Measurements from ENCODE around the gene AFP.
A peak's percentile ranks its signal among the peaks of the same experiment; 100 is the strongest.

Gene AFP

DNA sequence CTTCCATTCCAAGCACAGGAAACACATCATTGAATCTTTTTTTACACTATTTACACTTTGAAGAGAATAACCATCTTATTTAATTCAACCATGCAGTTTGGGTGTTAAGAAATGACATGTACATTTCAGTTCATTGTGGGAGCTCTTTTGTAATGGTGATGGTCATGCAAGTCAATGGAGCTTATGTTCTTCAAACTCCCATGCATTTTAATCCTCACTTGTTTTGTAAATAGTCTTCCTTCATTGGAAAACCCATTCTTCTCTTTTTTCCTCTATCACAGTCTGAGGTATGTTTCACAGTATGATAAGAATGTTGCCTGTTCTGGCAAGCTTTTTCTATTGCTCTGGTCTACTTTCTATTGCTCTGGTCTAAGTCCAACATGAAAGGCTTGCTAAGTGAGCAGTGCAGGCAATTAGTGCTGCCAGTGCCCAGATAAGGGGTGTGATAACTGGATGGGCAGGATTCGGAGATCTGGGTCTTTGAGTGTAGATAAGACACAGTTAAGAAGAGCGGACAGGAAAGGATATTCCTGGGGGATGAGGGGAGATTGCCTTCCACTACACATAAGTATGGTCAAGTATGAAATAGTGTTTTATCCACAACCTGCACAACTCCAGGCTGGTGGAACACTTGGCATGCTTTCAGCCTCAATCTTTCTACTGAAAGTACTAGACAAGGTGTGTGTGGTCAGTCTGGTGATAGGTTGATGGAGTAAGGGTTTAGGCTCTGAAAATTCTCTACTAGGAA is 17.1 kb downstream of the AFP start:
- Histone ChIP-seq H3K27ac (ENCODE audit: low read length) (peak overlapping the region; percentile 61), H3K9me3 (ENCODE audit: control insufficient read depth, low read depth, low read length) (no peaks in the 10 kb centered on the region), H3K4me1 (ENCODE audit: control insufficient read depth, low read depth, low read length) (peaks cover 54% of the 10 kb centered on the region), H3K27me3 (ENCODE audit: control insufficient read depth, insufficient read depth, low read length) (peaks cover 19% of the 10 kb centered on the region), H3K36me3 (ENCODE audit: control insufficient read depth, low read depth, low read length) (no peaks in the 10 kb centered on the region), H3K4me3 (ENCODE audit: low read length) (peak overlapping the region; percentile 34), H3K9ac (ENCODE audit: low read length) (peak overlapping the region; percentile 14)

- Histone ChIP-seq H3K27ac (ENCODE audit: low read length) (peak overlapping the region; percentile 61), H3K4me1 (ENCODE audit: control insufficient read depth, low read depth, low read length) (peaks cover 54% of the 10 kb centered on the region), H3K4me3 (ENCODE audit: low read length) (peak overlapping the region; percentile 33), H3K9ac (ENCODE audit: low read length) (peak overlapping the region; percentile 14), H3K27me3 (ENCODE audit: control insufficient read depth, insufficient read depth, low read length) (peaks cover 19% of the 10 kb centered on the region), H3K36me3 (ENCODE audit: control insufficient read depth, low read depth, low read length) (no peaks in the 10 kb centered on the region), H3K9me3 (ENCODE audit: control insufficient read depth, low read depth, low read length) (no peaks in the 10 kb centered on the region)
Observed at GRCh38 chr4:73453701-73454005, 17.6 kb downstream of the AFP start.

GRCh38 chr4:73454920-73455319 is 18.9 kb downstream of the AFP start:
- Histone ChIP-seq H3K4me3 (ENCODE audit: low read length) (no peak overlapping the region), H3K9ac (ENCODE audit: low read length) (no peak overlapping the region), H3K4me1 (ENCODE audit: control insufficient read depth, low read depth, low read length) (peaks cover 43% of the 10 kb centered on the region), H3K36me3 (ENCODE audit: control insufficient read depth, low read depth, low read length) (no peaks in the 10 kb centered on the region), H3K27me3 (ENCODE audit: control insufficient read depth, insufficient read depth, low read length) (peaks cover 12% of the 10 kb centered on the region), H3K27ac (ENCODE audit: low read length) (no peak overlapping the region), H3K9me3 (ENCODE audit: control insufficient read depth, low read depth, low read length) (no peaks in the 10 kb centered on the region)

DNA sequence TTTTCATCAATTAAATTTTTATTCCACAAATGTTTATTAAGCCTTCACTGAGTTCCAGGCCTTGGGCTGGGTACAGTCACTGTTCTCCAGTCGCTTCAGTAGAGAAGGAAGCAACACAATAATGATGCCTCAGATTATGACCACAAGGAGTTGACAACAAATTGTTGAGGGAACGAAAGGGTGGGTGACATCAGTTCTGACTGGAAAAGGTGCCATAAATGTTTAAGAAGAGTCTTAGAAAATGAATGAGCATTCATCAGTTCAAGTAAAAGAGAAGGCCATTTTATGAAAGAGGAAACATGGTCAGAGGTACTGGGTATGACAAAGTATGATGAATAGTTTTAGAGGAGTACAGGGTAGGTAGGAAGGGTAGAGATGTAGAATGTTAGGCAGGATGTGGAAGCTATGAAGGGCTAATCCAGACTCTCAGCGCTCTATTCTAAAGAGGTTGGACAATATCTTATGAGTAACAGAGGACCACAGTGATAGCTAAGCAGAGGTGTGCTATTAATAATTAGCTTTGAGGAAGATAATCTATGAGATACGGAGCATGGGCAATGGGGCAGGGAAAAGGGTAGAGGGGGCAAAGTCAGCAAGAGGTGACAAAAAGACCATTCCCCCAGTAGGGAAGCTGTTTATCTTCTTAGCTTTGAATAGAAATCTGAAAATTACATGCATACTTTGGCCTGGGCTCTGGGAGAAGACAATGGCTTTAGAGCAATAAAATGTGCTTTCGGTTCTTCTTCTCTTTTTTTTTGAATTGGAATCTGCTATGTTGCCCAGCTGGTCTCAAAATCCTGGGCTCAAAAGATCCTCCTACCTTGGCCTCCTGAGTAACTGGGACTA is 20.4 kb downstream of the AFP start:
- Histone ChIP-seq H3K27ac (ENCODE audit: low read length) (no peak overlapping the region), H3K27me3 (ENCODE audit: control insufficient read depth, insufficient read depth, low read length) (peaks cover 8% of the 10 kb centered on the region), H3K9ac (ENCODE audit: low read length) (no peak overlapping the region), H3K36me3 (ENCODE audit: control insufficient read depth, low read depth, low read length) (no peaks in the 10 kb centered on the region), H3K4me3 (ENCODE audit: low read length) (no peak overlapping the region), H3K9me3 (ENCODE audit: control insufficient read depth, low read depth, low read length) (no peaks in the 10 kb centered on the region), H3K4me1 (ENCODE audit: control insufficient read depth, low read depth, low read length) (peaks cover 28% of the 10 kb centered on the region)

DNA sequence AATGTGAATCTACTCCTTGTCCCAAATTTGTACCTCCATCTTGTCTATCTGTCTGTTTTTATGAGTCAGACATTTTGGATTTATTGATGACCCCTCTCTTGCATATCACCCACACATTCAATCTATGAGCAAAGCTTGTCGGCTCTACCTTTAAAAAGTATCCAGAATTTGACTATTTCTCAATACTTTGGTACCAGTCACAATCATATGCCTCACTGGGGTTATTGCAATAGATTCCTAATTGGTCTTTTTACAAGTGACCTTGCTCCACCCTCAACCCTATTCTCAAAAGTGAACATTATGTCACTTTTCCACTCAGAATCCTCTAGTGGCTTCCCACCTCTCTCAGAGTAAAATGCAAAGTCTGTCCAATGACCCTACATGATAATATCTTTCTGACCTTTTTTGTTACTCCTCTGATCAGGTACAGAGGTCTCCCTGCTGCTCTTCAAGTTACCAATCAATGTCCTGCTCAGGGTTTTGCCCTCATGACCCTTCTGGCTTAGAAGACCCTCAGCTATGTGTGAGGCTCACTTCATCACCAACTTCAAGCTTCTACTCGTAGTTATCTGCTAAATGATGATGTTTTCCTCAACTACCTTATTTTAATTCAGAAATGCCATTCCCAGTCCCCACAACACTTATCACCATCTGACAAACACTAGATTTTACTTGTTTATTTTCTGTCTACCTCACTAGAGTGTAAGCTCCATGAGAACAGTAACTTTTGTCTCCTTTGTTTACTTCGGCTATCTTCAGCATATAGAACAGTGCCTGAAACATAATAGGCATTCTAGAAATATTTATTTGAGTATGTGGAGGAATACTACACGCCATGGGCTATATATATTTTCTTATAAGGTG is 22.4 kb downstream of the AFP start:
- Histone ChIP-seq H3K4me1 (ENCODE audit: control insufficient read depth, low read depth, low read length) (peaks cover 8% of the 10 kb centered on the region), H3K27ac (ENCODE audit: low read length) (no peak overlapping the region), H3K9me3 (ENCODE audit: control insufficient read depth, low read depth, low read length) (no peaks in the 10 kb centered on the region), H3K4me3 (ENCODE audit: low read length) (no peak overlapping the region), H3K27me3 (ENCODE audit: control insufficient read depth, insufficient read depth, low read length) (no peaks in the 10 kb centered on the region), H3K9ac (ENCODE audit: low read length) (no peak overlapping the region), H3K36me3 (ENCODE audit: control insufficient read depth, low read depth, low read length) (no peaks in the 10 kb centered on the region)

- Histone ChIP-seq H3K36me3 (ENCODE audit: control insufficient read depth, low read depth, low read length) (no peaks in the 10 kb centered on the region), H3K4me3 (ENCODE audit: low read length) (no peak overlapping the region), H3K9ac (ENCODE audit: low read length) (no peak overlapping the region), H3K9me3 (ENCODE audit: control insufficient read depth, low read depth, low read length) (no peaks in the 10 kb centered on the region), H3K27me3 (ENCODE audit: control insufficient read depth, insufficient read depth, low read length) (no peaks in the 10 kb centered on the region), H3K27ac (ENCODE audit: low read length) (no peak overlapping the region), H3K4me1 (ENCODE audit: control insufficient read depth, low read depth, low read length) (peaks cover 4% of the 10 kb centered on the region)
Observed at GRCh38 chr4:73459048-73459421, 23.0 kb downstream of the AFP start.

DNA sequence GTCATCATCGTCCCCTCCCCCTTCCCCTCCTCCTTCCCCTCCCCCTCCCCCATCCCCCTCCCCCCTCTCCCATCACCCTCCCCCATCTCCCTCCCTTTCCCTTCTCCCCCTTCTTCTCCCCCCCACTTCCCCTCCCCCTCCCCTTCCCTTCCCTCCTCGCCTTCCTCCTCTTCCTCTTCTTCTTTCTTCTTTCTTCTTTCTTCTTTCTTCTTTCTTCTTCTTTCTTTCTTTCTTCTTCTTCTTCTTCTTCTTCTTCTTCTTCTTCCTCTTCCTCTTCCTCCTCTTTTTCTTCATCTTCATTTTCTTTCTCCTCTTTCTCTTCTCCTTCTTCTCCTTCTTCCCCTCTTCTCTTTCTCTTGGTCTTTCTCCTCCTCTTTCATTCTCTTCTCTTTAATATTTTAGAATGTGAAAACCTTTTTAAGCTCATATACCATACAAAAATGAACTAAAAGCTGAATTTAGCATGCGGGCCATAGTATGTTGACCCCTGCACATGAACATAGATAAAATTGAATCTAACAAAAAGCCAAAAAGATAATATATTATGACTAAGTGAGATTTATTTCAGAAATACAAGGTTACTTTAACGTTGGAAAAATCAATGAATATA is 25.0 kb downstream of the AFP start:
- H3K9me3 ChIP-seq (ENCODE audit: control insufficient read depth, low read depth, low read length): peaks cover 4% of the 10 kb centered on the region
- H3K4me3 ChIP-seq (ENCODE audit: low read length): no peak overlapping the region
- no peaks in the 10 kb centered on the region for H3K36me3 ChIP-seq (ENCODE audit: control insufficient read depth, low read depth, low read length)
- no peaks in the 10 kb centered on the region for H3K27me3 ChIP-seq (ENCODE audit: control insufficient read depth, insufficient read depth, low read length)
- no peak overlapping the region for H3K27ac ChIP-seq (ENCODE audit: low read length)
- no peaks in the 10 kb centered on the region for H3K4me1 ChIP-seq (ENCODE audit: control insufficient read depth, low read depth, low read length)
- no peak overlapping the region for H3K9ac ChIP-seq (ENCODE audit: low read length)

DNA sequence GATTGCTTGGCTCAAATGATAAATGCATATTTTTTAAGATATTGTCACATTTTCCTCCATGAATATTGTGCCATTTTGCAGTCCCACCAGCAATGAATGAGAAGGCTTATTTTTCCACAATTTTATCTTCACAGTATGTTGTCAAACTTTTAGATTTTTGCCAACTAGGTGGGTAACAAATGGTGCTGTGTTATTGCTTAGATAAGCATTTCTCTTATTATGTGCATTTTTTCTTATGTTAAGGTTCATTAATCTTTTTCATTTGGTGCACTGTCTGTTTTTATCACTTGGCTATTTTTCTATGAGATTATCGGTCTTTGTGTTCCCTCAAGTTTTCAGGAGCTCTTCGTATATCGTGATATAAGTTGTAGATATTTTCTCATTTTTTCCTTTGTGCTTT is 32.1 kb downstream of the AFP start:
- H3K36me3 ChIP-seq (ENCODE audit: control insufficient read depth, low read depth, low read length): no peaks in the 10 kb centered on the region
- no peak overlapping the region for H3K4me3 ChIP-seq (ENCODE audit: low read length)
- H3K9me3 ChIP-seq (ENCODE audit: control insufficient read depth, low read depth, low read length): peaks cover 4% of the 10 kb centered on the region
- no peaks in the 10 kb centered on the region for H3K27me3 ChIP-seq (ENCODE audit: control insufficient read depth, insufficient read depth, low read length)
- H3K9ac ChIP-seq (ENCODE audit: low read length): no peak overlapping the region
- no peaks in the 10 kb centered on the region for H3K4me1 ChIP-seq (ENCODE audit: control insufficient read depth, low read depth, low read length)
- H3K27ac ChIP-seq (ENCODE audit: low read length): no peak overlapping the region

GRCh38 chr4:73470728-73471127 is 34.7 kb downstream of the AFP start:
- Histone ChIP-seq H3K4me1 (ENCODE audit: control insufficient read depth, low read depth, low read length) (no peaks in the 10 kb centered on the region), H3K9me3 (ENCODE audit: control insufficient read depth, low read depth, low read length) (peaks cover 16% of the 10 kb centered on the region), H3K27ac (ENCODE audit: low read length) (no peak overlapping the region), H3K36me3 (ENCODE audit: control insufficient read depth, low read depth, low read length) (no peaks in the 10 kb centered on the region), H3K4me3 (ENCODE audit: low read length) (no peak overlapping the region), H3K9ac (ENCODE audit: low read length) (no peak overlapping the region), H3K27me3 (ENCODE audit: control insufficient read depth, insufficient read depth, low read length) (no peaks in the 10 kb centered on the region)

DNA sequence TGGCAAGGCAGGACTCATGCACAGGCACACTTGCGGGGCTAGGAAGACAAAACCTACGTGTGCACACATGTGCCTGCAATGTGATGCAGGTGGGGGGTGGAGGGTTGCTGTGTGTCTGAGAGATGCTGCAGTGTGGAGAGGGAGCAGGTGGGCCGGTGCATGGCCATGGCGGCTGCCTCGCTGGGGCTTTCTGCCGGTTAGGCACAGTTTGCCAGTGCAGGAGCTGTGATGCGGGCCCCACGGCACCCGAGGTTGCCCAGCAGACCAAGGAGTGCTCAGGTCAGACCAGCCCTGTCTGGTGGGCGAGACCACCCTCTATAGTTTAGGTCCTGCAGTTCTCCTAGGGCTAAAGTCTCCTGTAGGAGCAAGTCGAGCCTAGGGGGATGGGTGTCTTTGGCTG is 41.2 kb downstream of the AFP start:
- H3K27me3 ChIP-seq (ENCODE audit: control insufficient read depth, insufficient read depth, low read length): no peaks in the 10 kb centered on the region
- no peak overlapping the region for H3K9ac ChIP-seq (ENCODE audit: low read length)
- H3K27ac ChIP-seq (ENCODE audit: low read length): no peak overlapping the region
- H3K4me3 ChIP-seq (ENCODE audit: low read length): no peak overlapping the region
- H3K9me3 ChIP-seq (ENCODE audit: control insufficient read depth, low read depth, low read length): peaks cover 16% of the 10 kb centered on the region
- H3K36me3 ChIP-seq (ENCODE audit: control insufficient read depth, low read depth, low read length): no peaks in the 10 kb centered on the region
- H3K4me1 ChIP-seq (ENCODE audit: control insufficient read depth, low read depth, low read length): no peaks in the 10 kb centered on the region

DNA sequence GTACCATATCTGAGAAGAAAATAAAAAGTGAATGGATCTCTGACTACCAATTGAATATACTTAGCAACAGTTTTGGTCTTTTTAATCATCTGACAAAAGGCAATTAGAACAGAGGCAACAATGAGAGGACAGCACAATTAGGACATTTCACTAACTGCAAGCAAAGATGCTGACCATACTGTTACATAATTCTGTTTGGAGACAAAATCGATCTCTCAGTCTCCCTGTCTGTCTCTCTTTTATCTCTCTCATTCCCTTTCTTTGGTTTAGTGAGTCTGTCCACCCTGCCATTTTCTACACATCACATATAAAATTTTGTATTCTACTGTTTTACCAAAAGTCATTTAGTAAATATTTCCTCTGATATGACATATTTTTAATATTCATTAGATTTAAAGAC is 43.3 kb downstream of the AFP start:
- no peaks in the 10 kb centered on the region for H3K27me3 ChIP-seq (ENCODE audit: control insufficient read depth, insufficient read depth, low read length)

More for the DNA sequence above, 43.3 kb downstream of the AFP start:
- Histone ChIP-seq H3K4me3 (ENCODE audit: low read length) (no peak overlapping the region), H3K4me1 (ENCODE audit: control insufficient read depth, low read depth, low read length) (no peaks in the 10 kb centered on the region), H3K36me3 (ENCODE audit: control insufficient read depth, low read depth, low read length) (no peaks in the 10 kb centered on the region), H3K27ac (ENCODE audit: low read length) (no peak overlapping the region), H3K9ac (ENCODE audit: low read length) (no peak overlapping the region), H3K9me3 (ENCODE audit: control insufficient read depth, low read depth, low read length) (peaks cover 12% of the 10 kb centered on the region)
